Psoas muscle (tissue), 8 donors: ENCODE results near the gene AKAP7. TPM values are rescaled to one million over a fixed set of nuclear protein-coding genes. Genes with fewer than 3 reads are reported as not detected.

Experiments used
- ATAC-seq, 4 donors: fragments of 200-7000 bp; cut with Tn5 transposase; one replicate each; pipeline ENCODE4 v1.9.1; 2020; ENCODE audit warnings: moderate library complexity in 3 of 4, mild to moderate bottlenecking in 2 of 4
- DNase-seq, 2 donors: peaks; one replicate each; pipeline ENCODE4 v3.0.0-alpha.2; 2020
- H3K27ac ChIP-seq: fragments of 200-600 bp; one replicate; pipeline ENCODE4 v1.8.0; 2022
- H3K27me3 ChIP-seq, 3 donors: fragments of 200-600 bp in 1 of 3; one replicate each; pipeline versions ENCODE4 v1.6.1 to v1.8.0; 2013 to 2022; ENCODE audit warnings: low read length in 2 of 3, mild to moderate bottlenecking in 2 of 3, moderate library complexity in 1 of 3; ENCODE audit not compliant: insufficient read depth in 3 of 3
- H3K36me3 ChIP-seq, 2 donors: fragments of 200-600 bp in 1 of 2; one replicate each; pipeline versions ENCODE4 v1.6.1 to v1.8.0; 2013 to 2022; ENCODE audit warnings: low read depth in 1 of 2, mild to moderate bottlenecking in 1 of 2, moderate library complexity in 1 of 2; ENCODE audit not compliant: insufficient read depth in 1 of 2
- H3K4me1 ChIP-seq: fragments of 200-600 bp; one replicate; pipeline ENCODE4 v1.8.0; 2022
- H3K4me3 ChIP-seq: fragments of 200-600 bp; one replicate; pipeline ENCODE4 v1.8.0; 2022; ENCODE audit warnings: mild to moderate bottlenecking
- H3K9me3 ChIP-seq: fragments of 200-600 bp; one replicate; pipeline ENCODE4 v1.8.0; 2022
- CTCF ChIP-seq: fragments of 200-600 bp; IDR thresholded peaks from one replicate; pipeline ENCODE4 v1.8.0; 2022; ENCODE audit warnings: antibody characterized with exemption
- WGBS, 3 donors: extraction: QIAGEN DNeasy Blood & Tissue Kit; methylation state at CpG; one replicate each; pipeline versions ENCODE4 v1.1.6 to v1.1.7; 2013; 5-methylcytosine and 5-hydroxymethylcytosine counted together
- intact Hi-C, 2 donors: fragments of 100-400 bp; cut with DNase I; formaldehyde crosslinking; loops; one replicate each; pipeline versions ENCODE4 v1.11.0 to v1.14.2; 2022
- polyA plus RNA-seq, 3 donors: library from polyadenylated mRNA; stranded (reverse); fragments of 200-250 nt; gene quantifications; one replicate each; pipeline ENCODE4 v1.2.3, GENCODE V29; 2013
- total RNA-seq, 4 donors: library from RNA; stranded (reverse); fragmentation: NEBNext Ultra II Directional in 2 of 4; extraction: Animal tissue kit (Norgen Biotek cat#: 25700) in 2 of 4; gene quantifications; one replicate each; pipeline versions ENCODE4 v1.2.1 to v1.2.4, GENCODE V29; 2021 to 2023
- donor health status: healthy with polysubstance abuse.
- donor health status: DM: no; HTN: no; CAD: no; lungs with moderate emphysema.
- donor health status: Bipolar disorder and iron deficiency.
- donor health status: healthy.
- donor health status: DM: yes; HTN: yes; CAD: no.
- donor health status: DM: no; HTN: no; CAD: no.
- donor health status: DM: no; HTN: no; CAD: no.
- donor health status: DM: yes; HTN: yes; CAD: no.

AKAP7 gene
- total and polyA plus RNA-seq, 7 donors = 1.3 to 11.5 (median 9.8) TPM

GRCh38 chr6:131275273-131275672, 140.0 kb downstream of the AKAP7 start:
- Histone ChIP-seq H3K9me3 (peaks cover 3% of the 10 kb centered on the region), H3K4me3 (no peak overlapping the region), H3K36me3 (no peaks in the 10 kb centered on the region), H3K27me3 (no peaks in the 10 kb centered on the region), H3K4me1 (no peaks in the 10 kb centered on the region), H3K27ac (no peak overlapping the region)
- TF ChIP-seq CTCF = no peak
- 97% methylated on average over 4 of the region's 4 CpGs for WGBS, 3 donors
- ATAC-seq = no peak
- DNase-seq = no peak
- intact Hi-C loops = no loop called here

GRCh38 chr6:131277591-131277990, 142.3 kb downstream of the AKAP7 start:
- ATAC-seq (no peak), DNase-seq (no peak)
- no peaks in the 10 kb centered on the region for H3K36me3 ChIP-seq
- H3K4me1 ChIP-seq = no peaks in the 10 kb centered on the region
- 99 to 100% (median 100%) methylated on average over 1 of the region's 1 CpG for WGBS, 3 donors
- H3K4me3 ChIP-seq = no peak overlapping the region
- no peaks in the 10 kb centered on the region for H3K27me3 ChIP-seq
- intact Hi-C loops = no loop called here
- no peak for TF ChIP-seq CTCF
- no peak overlapping the region for H3K27ac ChIP-seq
- no peaks in the 10 kb centered on the region for H3K9me3 ChIP-seq

DNA sequence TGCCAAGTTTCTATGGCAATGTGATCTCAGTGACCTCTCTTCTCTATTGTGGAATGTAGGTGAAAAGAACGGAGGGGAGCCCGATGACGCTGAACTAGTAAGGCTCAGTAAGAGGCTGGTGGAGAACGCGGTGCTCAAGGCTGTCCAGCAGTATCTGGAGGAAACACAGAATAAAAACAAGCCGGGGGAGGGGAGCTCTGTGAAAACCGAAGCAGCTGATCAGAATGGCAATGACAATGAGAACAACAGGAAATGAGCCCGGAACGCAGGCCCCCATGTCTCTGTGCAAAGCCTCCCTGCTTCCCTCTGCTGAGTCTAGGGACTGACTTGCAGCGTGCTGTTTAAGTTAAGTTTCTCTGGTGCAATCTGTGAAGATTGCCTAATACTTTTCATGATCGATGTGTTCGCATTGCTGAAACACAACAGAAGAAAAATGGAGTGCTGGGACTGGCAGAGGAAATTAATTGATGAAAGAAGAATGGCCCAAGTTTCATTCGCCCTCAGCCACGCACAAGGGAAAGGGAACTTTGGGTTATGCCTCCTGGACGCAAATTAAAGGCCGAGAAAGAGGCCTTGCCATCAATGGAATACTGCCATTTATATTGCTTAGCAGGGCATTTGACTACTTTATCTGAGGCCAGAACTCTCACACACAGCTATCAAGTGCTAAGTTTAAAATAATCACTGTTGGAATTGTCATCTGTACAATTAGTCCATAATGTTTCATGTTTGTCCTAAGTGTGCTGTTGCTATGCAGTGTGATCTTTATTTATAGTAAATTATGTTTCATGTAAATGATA, 146.4 kb downstream of the AKAP7 start:
- TF ChIP-seq CTCF = no peak
- ATAC-seq (peak in 1 of 4 donors; percentile 35), DNase-seq (peak in 1 of 2 donors; percentile 51)
- intact Hi-C loops = no loop called here
- H3K27ac ChIP-seq = no peak overlapping the region
- 56 to 59% (median 59%) methylated on average over 16 of the region's 16 CpGs for WGBS, 3 donors
- no peaks in the 10 kb centered on the region for H3K4me1 ChIP-seq
- peaks cover 0 to 10% of the 10 kb centered on the region in 2 donors for H3K36me3 ChIP-seq
- no peaks in the 10 kb centered on the region for H3K9me3 ChIP-seq
- no peak overlapping the region for H3K4me3 ChIP-seq
- no peaks in the 10 kb centered on the region for H3K27me3 ChIP-seq

- 91 to 96% (median 93%) methylated on average over 5 of the region's 5 CpGs for WGBS, 3 donors
- no peak for ATAC-seq
- Histone ChIP-seq H3K27me3 (no peaks in the 10 kb centered on the region), H3K27ac (no peak overlapping the region), H3K9me3 (no peaks in the 10 kb centered on the region), H3K36me3 (peaks cover 0 to 10% of the 10 kb centered on the region in 2 donors), H3K4me1 (no peaks in the 10 kb centered on the region), H3K4me3 (no peak overlapping the region)
- intact Hi-C loops = no loop called here
- DNase-seq = no peak
- TF ChIP-seq CTCF = no peak
Observed at GRCh38 chr6:131282365-131282764, 147.1 kb downstream of the AKAP7 start.
